Parathyroid adenoma (tissue), 2 donors: Measurements from ENCODE around the gene NCOA3.

ENCODE experiments used
- H2AFZ ChIP-seq: fragments of 300-600 bp; sonication (generic); one replicate; pipeline ENCODE4 v1.7.0; 2017; ENCODE audit warnings: antibody characterized with exemption, mild to moderate bottlenecking
- H3K27ac ChIP-seq: fragments of 300-600 bp; sonication (generic); one replicate; pipeline ENCODE4 v1.7.0; 2017
- H3K27me3 ChIP-seq: fragments of 300-600 bp; sonication (generic); one replicate; pipeline ENCODE4 v1.7.0; 2017; ENCODE audit warnings: low read length; ENCODE audit not compliant: control insufficient read depth, insufficient read depth
- H3K36me3 ChIP-seq: fragments of 300-600 bp; sonication (generic); one replicate; pipeline ENCODE4 v1.7.0; 2017; ENCODE audit warnings: low read length; ENCODE audit not compliant: control insufficient read depth, insufficient read depth
- H3K4me1 ChIP-seq: fragments of 300-600 bp; sonication (generic); one replicate; pipeline ENCODE4 v1.7.0; 2017; ENCODE audit warnings: control low read depth
- H3K4me2 ChIP-seq: fragments of 300-600 bp; sonication (generic); one replicate; pipeline ENCODE4 v1.7.0; 2017; ENCODE audit warnings: low read length
- H3K4me3 ChIP-seq: fragments of 300-600 bp; sonication (generic); one replicate; pipeline ENCODE4 v1.7.0; 2017; ENCODE audit warnings: low read depth, low read length
- H3K79me2 ChIP-seq: fragments of 300-600 bp; sonication (generic); one replicate; pipeline ENCODE4 v1.7.0; 2017; ENCODE audit warnings: control low read depth
- H3K9ac ChIP-seq: fragments of 300-600 bp; sonication (generic); one replicate; pipeline ENCODE4 v1.7.0; 2017; ENCODE audit warnings: mild to moderate bottlenecking
- H3K9me3 ChIP-seq: fragments of 300-600 bp; sonication (generic); one replicate; pipeline ENCODE4 v1.7.0; 2017; ENCODE audit warnings: low read length; ENCODE audit not compliant: control insufficient read depth
- TF ChIP-seq, protein P1 (sequence below): fragments of 300-600 bp; sonication (generic); IDR thresholded peaks from one replicate; pipeline ENCODE4 v1.7.0; 2017; ENCODE audit warnings: antibody characterized with exemption, mild to moderate bottlenecking
- donor health status: primary hyperparathyroidism.

The NCOA3 gene

GRCh38 chr20:47465335-47466090 lies 36.2 kb upstream of the NCOA3 start:
- Histone ChIP-seq H3K4me1 (no peaks in the 10 kb centered on the region), H3K9ac (no peak overlapping the region), H3K4me2 (no peak overlapping the region), H3K9me3 (no peaks in the 10 kb centered on the region), H3K4me3 (no peak overlapping the region), H3K27ac (no peak overlapping the region), H2AFZ (no peak overlapping the region), H3K27me3 (no peaks in the 10 kb centered on the region), H3K36me3 (no peaks in the 10 kb centered on the region), H3K79me2 (no peaks in the 10 kb centered on the region)
- TF ChIP-seq, protein P1, sequence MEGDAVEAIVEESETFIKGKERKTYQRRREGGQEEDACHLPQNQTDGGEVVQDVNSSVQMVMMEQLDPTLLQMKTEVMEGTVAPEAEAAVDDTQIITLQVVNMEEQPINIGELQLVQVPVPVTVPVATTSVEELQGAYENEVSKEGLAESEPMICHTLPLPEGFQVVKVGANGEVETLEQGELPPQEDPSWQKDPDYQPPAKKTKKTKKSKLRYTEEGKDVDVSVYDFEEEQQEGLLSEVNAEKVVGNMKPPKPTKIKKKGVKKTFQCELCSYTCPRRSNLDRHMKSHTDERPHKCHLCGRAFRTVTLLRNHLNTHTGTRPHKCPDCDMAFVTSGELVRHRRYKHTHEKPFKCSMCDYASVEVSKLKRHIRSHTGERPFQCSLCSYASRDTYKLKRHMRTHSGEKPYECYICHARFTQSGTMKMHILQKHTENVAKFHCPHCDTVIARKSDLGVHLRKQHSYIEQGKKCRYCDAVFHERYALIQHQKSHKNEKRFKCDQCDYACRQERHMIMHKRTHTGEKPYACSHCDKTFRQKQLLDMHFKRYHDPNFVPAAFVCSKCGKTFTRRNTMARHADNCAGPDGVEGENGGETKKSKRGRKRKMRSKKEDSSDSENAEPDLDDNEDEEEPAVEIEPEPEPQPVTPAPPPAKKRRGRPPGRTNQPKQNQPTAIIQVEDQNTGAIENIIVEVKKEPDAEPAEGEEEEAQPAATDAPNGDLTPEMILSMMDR: no peak

DNA sequence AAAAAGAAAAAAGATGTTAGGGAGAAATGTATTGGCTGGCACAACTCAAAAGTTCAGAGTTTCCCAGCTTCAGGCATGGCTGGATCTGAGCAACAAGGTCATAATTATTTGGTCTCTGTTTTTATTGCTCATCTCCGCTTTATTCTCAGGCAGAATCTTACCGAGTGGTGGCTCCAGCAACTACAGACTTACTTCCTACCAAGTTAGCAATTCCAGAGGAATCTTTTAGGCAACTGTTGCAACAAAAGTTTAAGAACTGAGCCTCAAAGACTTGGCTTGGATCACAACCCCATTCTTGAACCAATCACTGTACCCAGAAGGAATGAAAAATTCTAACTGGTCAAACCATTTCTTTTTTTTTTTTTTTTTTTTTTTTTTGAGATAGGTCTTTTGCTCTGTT lies 35.5 kb upstream of the NCOA3 start:
- Histone ChIP-seq H3K9ac (no peak overlapping the region), H3K4me3 (no peak overlapping the region), H3K79me2 (no peaks in the 10 kb centered on the region), H3K27ac (no peak overlapping the region), H3K36me3 (no peaks in the 10 kb centered on the region), H2AFZ (no peak overlapping the region), H3K9me3 (no peaks in the 10 kb centered on the region), H3K4me2 (no peak overlapping the region), H3K4me1 (no peaks in the 10 kb centered on the region), H3K27me3 (no peaks in the 10 kb centered on the region)
- TF ChIP-seq, protein P1: no peak

- no peaks in the 10 kb centered on the region for H3K27me3 ChIP-seq
- H3K4me1 ChIP-seq: no peaks in the 10 kb centered on the region
- H3K4me2 ChIP-seq: no peak overlapping the region
- H3K79me2 ChIP-seq: no peaks in the 10 kb centered on the region
- no peak overlapping the region for H3K27ac ChIP-seq
- no peaks in the 10 kb centered on the region for H3K9me3 ChIP-seq
- no peak overlapping the region for H2AFZ ChIP-seq
- H3K36me3 ChIP-seq: no peaks in the 10 kb centered on the region
- TF ChIP-seq, protein P1: no peak
- no peak overlapping the region for H3K9ac ChIP-seq
- no peak overlapping the region for H3K4me3 ChIP-seq
Measured at GRCh38 chr20:47466704-47467459, 34.8 kb upstream of the NCOA3 start.

DNA sequence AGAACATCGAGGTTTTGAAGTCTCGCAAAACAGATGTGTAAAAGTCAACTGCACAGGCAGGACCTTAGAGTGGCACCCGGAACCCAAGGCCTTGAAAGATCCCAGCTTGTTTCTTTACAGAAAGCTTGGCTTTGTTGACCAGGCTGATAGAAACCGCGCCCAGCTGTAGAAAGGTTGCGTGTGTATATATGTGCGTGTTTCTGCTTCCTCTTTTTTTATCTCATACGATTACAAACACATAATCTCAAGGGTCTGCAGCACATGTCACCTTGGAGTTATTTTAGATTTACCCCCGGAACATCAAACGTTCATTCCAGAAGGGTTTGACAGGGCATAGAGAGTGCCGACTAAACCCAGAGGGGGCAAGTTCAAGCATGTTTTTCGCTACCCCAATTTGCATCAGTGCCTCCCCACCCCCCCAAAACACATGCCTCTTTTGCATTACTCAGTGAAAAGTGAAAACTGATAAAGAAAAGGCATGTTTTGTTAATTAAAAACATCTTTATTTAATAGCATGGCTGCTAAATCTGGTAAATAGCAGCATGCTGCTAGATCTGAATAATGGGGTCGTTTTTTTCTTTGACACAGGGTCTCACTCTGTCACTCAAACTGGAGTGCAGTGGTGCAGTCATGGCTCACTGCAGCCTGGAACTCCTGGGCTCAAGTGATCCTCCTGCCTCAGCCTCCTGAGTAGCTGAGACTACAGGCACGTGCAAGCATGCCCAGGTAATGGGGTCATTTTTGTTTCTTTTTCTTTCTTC lies 33.2 kb upstream of the NCOA3 start:
- H3K4me1 ChIP-seq: no peaks in the 10 kb centered on the region
- no peaks in the 10 kb centered on the region for H3K27me3 ChIP-seq
- no peak overlapping the region for H3K4me3 ChIP-seq
- H3K27ac ChIP-seq: no peak overlapping the region
- TF ChIP-seq, protein P1: no peak
- no peaks in the 10 kb centered on the region for H3K9me3 ChIP-seq
- no peaks in the 10 kb centered on the region for H3K36me3 ChIP-seq
- H3K79me2 ChIP-seq: no peaks in the 10 kb centered on the region
- H3K4me2 ChIP-seq: no peak overlapping the region
- no peak overlapping the region for H3K9ac ChIP-seq
- no peak overlapping the region for H2AFZ ChIP-seq
